ENCODE measurements around the gene DYNLT2. TPM values are rescaled to one million over a fixed set of nuclear protein-coding genes. Genes with fewer than 3 reads are reported as not detected.
"Not testable (repeated sequence)": the region's sequence is repeated elsewhere in the genome, so short reads cannot be mapped to it uniquely, and the experiment has no call there.

The DYNLT2 gene
- total RNA-seq, 2 experiments from 2014 or later, result 2.0 to 2.4 TPM

DNA sequence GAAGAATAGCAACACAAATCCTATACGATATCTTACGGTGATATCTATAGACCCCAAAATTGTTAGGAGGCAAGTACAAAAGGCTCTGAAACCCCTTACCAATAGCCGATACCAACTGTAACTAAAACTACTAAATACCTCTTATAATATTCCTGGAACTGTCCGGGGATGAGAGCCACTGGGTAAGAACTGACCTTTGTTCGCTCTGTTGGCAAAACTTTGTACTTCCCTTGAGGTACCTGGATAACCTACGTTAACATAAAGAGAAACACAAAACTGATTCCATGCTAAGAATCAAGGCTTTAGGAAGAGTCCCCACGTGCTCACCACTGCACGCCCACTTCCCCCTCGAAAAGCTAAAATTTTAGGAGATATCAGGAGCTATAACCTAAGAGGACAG is 36.8 kb downstream of the DYNLT2 start:
- H3K36me3 Mint-ChIP-seq (ENCODE audit: low read depth), result peaks cover 51% of the 10 kb centered on the region
- no peak for DNase-seq
- no peaks in the 10 kb centered on the region for H3K9me3 Mint-ChIP-seq (ENCODE audit: low read depth)
- peak overlapping the region; percentile 51 for H3K27ac Mint-ChIP-seq
- ChIA-PET CTCF (interaction anchor here (1.0 to 1.5 kb wide), 2 partner anchors 8 to 37 kb away, joined by 3 to 4 read pairs; partner anchors contain the start of genes DYNLT2 and ERMARD), POLR2A (interaction anchor here (0.8 kb wide), 1 partner anchor 37 kb away, joined by 3 read pairs; the partner anchor contains the start of genes DYNLT2 and ERMARD)
- H3K27me3 Mint-ChIP-seq, result no peaks in the 10 kb centered on the region
- intact Hi-C loops (cut with DNase I, micrococcal nuclease), result loop anchor here in 1 of 2 experiments (1.0 kb wide), 1 partner anchor 8 kb away; no protein-coding TSS in a partner anchor
- no peak overlapping the region for H3K4me3 Mint-ChIP-seq
- H3K4me1 Mint-ChIP-seq, result peaks cover 27% of the 10 kb centered on the region
- no peak for ATAC-seq

DNA sequence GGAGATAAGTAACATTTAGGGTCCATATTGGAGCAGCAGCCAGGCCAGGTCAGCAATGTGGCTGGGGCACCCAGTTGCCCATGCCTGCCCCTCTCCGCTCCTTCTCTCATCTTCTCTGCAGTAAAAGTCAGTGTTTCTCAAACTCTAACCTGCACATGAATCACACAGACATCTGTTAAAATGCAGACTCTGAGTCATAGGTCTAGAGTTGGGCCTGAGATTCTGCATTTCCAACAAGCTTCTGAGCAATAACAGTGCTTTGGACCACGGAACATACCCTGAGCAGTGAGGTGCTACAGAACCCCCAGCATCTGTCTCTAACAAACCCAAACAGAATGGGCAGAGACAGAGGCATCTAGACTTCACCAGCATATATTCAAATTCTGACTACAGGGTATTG is 37.2 kb downstream of the DYNLT2 start:
- intact Hi-C loops (cut with DNase I, micrococcal nuclease), result loop anchor here in 1 of 2 experiments (1.0 kb wide), 1 partner anchor 8 kb away; no protein-coding TSS in a partner anchor
- no peak for DNase-seq
- no peak overlapping the region for H3K4me3 Mint-ChIP-seq
- peaks cover 48% of the 10 kb centered on the region for H3K36me3 Mint-ChIP-seq (ENCODE audit: low read depth)
- H3K9me3 Mint-ChIP-seq (ENCODE audit: low read depth), result no peaks in the 10 kb centered on the region
- CTCF ChIA-PET, result interaction anchor here (1.0 to 1.5 kb wide), 2 partner anchors 8 to 37 kb away, joined by 3 to 4 read pairs; partner anchors contain the start of genes DYNLT2 and ERMARD
- H3K4me1 Mint-ChIP-seq, result peaks cover 27% of the 10 kb centered on the region
- H3K27ac Mint-ChIP-seq, result peak overlapping the region; percentile 51
- POLR2A ChIA-PET, result interaction anchor here (0.8 kb wide), 1 partner anchor 37 kb away, joined by 3 read pairs; the partner anchor contains the start of genes DYNLT2 and ERMARD
- ATAC-seq, result peak; percentile 89
- H3K27me3 Mint-ChIP-seq, result no peaks in the 10 kb centered on the region

DNA sequence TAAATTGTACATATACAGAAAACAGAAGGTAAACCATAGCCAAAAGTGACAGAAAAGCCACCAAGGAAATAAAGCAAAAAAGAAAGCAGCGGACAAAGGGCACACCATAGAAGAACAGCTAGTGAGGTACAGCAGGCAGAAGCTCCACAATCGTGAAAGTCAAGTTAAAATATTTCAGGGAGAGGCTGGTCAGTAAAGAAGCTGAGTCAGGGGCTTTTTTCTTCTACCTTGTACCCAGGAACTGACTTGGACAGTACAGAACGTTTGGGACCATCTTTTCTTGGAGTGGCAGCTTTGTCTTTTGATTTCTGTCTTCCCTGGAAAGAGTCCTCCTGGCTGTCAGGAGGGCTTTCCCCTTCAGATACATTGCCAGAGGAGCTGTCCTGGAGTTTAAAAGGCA is 41.4 kb downstream of the DYNLT2 start:
- intact Hi-C loops (cut with DNase I, micrococcal nuclease), result no loop called here
- Mint-ChIP-seq H3K27ac (peak overlapping the region; percentile 44), H3K9me3 (ENCODE audit: low read depth) (no peaks in the 10 kb centered on the region), H3K27me3 (no peaks in the 10 kb centered on the region), H3K36me3 (ENCODE audit: low read depth) (peaks cover 42% of the 10 kb centered on the region), H3K4me1 (peaks cover 47% of the 10 kb centered on the region), H3K4me3 (no peak overlapping the region)
- CTCF ChIA-PET, result interaction anchor here (0.6 to 6.4 kb wide), 2 partner anchors 10 to 240 kb away, joined by 3 to 45 read pairs; no protein-coding TSS in a partner anchor
- POLR2A ChIA-PET, result interaction anchor here (0.6 to 1.2 kb wide), 4 partner anchors 8 to 862 kb away, joined by 3 to 5 read pairs (median 3); partner anchors contain the start of genes C6orf120 and WDR27
- DNase-seq (no peak), ATAC-seq (no peak)

DNA sequence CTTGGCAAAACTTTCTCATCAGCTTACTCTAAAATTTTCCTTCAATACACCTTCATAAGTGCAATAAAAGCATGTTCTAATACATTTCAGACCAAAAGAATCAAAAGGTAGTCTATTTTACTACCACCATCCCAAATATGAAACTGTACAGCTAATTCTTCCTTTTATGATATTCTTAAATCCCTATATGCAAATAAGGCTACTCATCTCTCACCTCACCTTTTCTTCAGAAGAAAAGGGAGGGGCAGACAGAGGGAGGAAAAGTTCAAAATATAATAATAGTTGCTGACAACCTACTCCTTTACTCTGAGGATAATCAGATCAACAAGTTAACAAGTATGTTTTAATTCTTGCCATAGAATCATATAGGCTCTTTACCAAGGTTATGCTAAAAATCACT is 42.1 kb downstream of the DYNLT2 start:
- ChIA-PET CTCF (interaction anchor here (0.7 to 6.4 kb wide), 3 partner anchors 11 to 20 kb away, joined by 3 to 45 read pairs (median 3); no protein-coding TSS in a partner anchor), POLR2A (no interaction called here)
- no peaks in the 10 kb centered on the region for H3K27me3 Mint-ChIP-seq
- H3K4me1 Mint-ChIP-seq, result peaks cover 44% of the 10 kb centered on the region
- ATAC-seq, result peak; percentile 30
- H3K9me3 Mint-ChIP-seq (ENCODE audit: low read depth), result no peaks in the 10 kb centered on the region
- intact Hi-C loops (cut with DNase I, micrococcal nuclease), result no loop called here
- H3K4me3 Mint-ChIP-seq, result no peak overlapping the region
- DNase-seq, result no peak
- no peak overlapping the region for H3K27ac Mint-ChIP-seq
- peaks cover 41% of the 10 kb centered on the region for H3K36me3 Mint-ChIP-seq (ENCODE audit: low read depth)

DNA sequence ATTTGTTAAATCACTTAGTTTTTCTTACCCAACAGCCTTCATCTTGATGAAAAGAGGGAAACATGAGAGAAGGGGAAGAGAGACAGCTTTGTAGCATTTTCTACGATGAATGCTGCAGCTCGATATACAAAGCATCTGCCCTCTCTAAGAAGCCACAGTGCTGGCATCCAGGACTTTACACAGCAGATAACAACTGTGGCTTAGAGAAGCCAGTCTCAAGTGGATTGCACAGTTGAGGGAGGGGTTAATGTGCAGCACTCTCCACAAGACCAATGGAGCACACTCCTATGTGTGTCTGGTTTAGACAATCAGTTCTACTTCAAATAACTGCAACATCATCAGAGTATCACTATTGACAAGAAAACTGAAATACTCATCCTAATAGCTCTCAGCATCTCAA is 43.6 kb downstream of the DYNLT2 start:
- Mint-ChIP-seq H3K4me3 (no peak overlapping the region), H3K9me3 (ENCODE audit: low read depth) (no peaks in the 10 kb centered on the region), H3K27me3 (no peaks in the 10 kb centered on the region), H3K36me3 (ENCODE audit: low read depth) (peaks cover 49% of the 10 kb centered on the region), H3K4me1 (peaks cover 49% of the 10 kb centered on the region), H3K27ac (peak overlapping the region; percentile 61)
- intact Hi-C loops (cut with DNase I, micrococcal nuclease), result no loop called here
- ATAC-seq (no peak), DNase-seq (no peak)
- ChIA-PET POLR2A (no interaction called here), CTCF (interaction anchor here (1.0 to 6.4 kb wide), 2 partner anchors 12 to 16 kb away, joined by 3 to 45 read pairs; no protein-coding TSS in a partner anchor)

DNA sequence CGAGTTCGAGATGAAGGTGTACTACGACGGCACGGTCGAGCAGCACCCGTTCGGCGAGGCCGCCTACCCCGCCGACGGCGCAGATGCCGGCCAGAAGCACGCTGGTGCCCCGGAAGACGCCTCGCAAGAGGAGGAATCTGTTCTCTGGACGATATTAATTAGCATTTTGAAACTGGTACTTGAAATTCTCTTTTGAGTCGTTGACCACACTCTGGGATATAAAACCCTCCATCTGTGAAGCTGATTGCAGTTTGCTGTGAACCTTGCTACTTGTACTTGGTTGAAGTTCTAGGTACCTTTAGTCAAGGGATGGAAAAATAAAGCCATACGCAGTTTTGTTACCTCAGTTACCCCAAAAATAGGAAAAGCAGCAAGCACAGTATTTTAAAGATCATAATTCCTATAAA is 48.5 kb downstream of the DYNLT2 start:
- H3K27me3 Mint-ChIP-seq, result no peaks in the 10 kb centered on the region
- H3K4me3 Mint-ChIP-seq, result peak overlapping the region; percentile 88
- CTCF ChIA-PET, result interaction anchor here (1.1 to 6.1 kb wide), 2 partner anchors 10 to 16 kb away, joined by 3 to 60 read pairs; no protein-coding TSS in a partner anchor
- DNase-seq, result no peak
- peak overlapping the region; percentile 88 for H3K27ac Mint-ChIP-seq
- peaks cover 32% of the 10 kb centered on the region for H3K36me3 Mint-ChIP-seq (ENCODE audit: low read depth)
- H3K4me1 Mint-ChIP-seq, result peaks cover 43% of the 10 kb centered on the region
- intact Hi-C loops (cut with DNase I, micrococcal nuclease), result loop anchor here (1.0 to 5.0 kb wide), 10 partner anchors 19 to 881 kb away; partner anchors contain the start of genes DYNLT2 (in 2 of the 2), ERMARD (in 2 of the 2), FAM120B (in 1 of the 2) and PDCD2 (in 1 of the 2)
- ATAC-seq, result peak; percentile 8
- POLR2A ChIA-PET, result interaction anchor here (2.3 kb wide), 1 partner anchor 48 kb away, joined by 14 read pairs; the partner anchor contains the start of genes DYNLT2 and ERMARD
- H3K9me3 Mint-ChIP-seq (ENCODE audit: low read depth), result no peaks in the 10 kb centered on the region

DNA sequence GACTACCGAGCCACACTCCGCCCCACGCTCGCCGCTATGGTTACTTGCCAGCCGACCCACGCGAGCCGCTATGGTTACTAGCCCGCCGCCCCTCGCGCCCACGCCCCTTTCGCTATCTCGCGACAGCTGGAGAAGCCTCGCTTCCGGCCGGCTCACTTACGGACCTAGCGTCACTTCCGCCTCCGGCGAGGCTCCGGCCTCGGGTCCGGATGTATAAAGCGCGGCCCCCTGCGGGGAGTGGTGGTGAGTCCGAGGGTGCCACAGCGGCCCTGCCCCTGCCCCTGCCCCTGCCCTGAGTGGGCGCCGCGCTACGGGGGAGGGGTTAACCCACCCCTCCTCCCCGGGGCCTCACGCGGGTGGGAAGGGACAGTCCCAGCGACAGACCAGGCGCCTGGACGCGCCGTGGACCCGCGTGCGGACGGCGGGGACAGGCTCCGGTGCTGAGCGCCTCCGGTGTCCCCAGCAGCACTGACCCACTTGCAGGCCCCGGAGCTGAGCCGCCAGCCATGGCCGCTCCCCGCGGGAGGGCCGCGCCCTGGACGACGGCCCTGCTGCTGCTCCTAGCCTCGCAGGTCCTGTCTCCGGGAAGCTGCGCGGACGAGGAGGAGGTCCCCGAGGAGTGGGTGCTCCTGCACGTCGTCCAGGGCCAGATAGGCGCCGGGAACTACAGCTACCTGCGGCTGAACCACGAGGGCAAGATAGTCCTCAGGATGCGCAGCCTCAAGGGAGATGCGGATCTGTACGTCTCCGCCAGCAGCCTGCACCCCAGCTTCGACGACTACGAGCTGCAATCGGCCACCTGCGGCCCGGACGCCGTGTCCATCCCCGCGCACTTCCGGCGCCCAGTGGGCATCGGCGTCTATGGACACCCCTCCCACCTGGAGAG is 49.2 kb downstream of the DYNLT2 start, which contains the start of the genes C6orf120 and WDR27:
C6orf120 (plus strand) TSS at position 173 of the 886 bp plus-strand sequence; CDS start at position 507, 334 bp downstream.
WDR27 (minus strand) TSS at position 76 of the 886 bp plus-strand sequence. CDS start 13,024 bp downstream, outside the sequence.
- peak; percentile 92 for ATAC-seq
- CTCF ChIA-PET, result interaction anchor here (1.1 to 6.1 kb wide), 2 partner anchors 10 to 17 kb away, joined by 3 to 60 read pairs; no protein-coding TSS in a partner anchor
- H3K27ac Mint-ChIP-seq, result peak within 1 kb of the TSS; percentile 88
- POLR2A ChIA-PET, result interaction anchor here (0.8 to 2.3 kb wide), 6 partner anchors 8 to 172 kb away, joined by 3 to 14 read pairs (median 4); partner anchors contain the start of genes DYNLT2 and ERMARD
- intact Hi-C loops (cut with DNase I, micrococcal nuclease), result loop anchor here (1.0 to 5.0 kb wide), 13 partner anchors 20 to 882 kb away; partner anchors contain the start of genes DYNLT2 (in 2 of the 2), ERMARD (in 2 of the 2), FAM120B (in 1 of the 2) and PDCD2 (in 1 of the 2)
- H3K27me3 Mint-ChIP-seq, result no peaks in the 10 kb centered on the region
- peak; percentile 99 for DNase-seq
- no peaks in the 10 kb centered on the region for H3K9me3 Mint-ChIP-seq (ENCODE audit: low read depth)
- peak within 1 kb of the TSS; percentile 88 for H3K4me3 Mint-ChIP-seq
- H3K4me1 Mint-ChIP-seq, result peaks cover 37% of the 10 kb centered on the region
- H3K36me3 Mint-ChIP-seq (ENCODE audit: low read depth), result peaks cover 34% of the 10 kb centered on the region

DNA sequence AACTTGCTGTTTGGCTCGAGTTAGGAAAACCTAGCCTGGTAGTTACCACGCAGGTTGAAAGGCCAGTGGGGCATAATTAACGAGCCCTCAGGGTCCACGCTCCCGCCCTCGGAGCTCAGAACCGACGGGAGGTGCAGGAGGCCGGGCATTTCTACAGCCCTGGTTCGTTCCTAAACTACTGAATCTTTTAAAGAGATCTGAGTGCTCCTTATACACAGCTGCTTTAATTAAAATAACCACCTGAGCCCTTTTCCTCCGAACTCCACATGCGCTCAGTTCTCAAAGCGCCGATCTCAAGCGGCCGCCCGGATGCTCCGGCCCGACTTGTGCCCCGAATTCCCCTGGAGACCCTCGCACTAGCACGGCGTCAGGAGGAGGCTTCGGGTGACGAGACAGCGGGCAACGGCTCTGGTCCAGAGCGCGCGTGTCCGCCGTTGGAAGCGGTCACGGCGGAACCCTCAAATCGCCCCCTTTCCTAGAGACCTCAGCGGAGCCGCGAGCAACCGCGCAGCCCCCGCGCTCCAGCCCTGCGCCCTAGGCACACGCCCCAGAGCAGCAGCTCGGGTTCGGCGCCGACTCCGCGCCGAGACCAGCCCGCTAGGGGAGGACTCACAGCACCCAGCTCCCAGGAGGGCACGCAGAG is 49.9 kb downstream of the DYNLT2 start:
- H3K27ac Mint-ChIP-seq, result peak overlapping the region; percentile 84
- CTCF ChIA-PET, result interaction anchor here (6.1 kb wide), 1 partner anchor 18 kb away, joined by 60 read pairs; no protein-coding TSS in a partner anchor
- DNase-seq (peak; percentile 36), ATAC-seq (peak; percentile 3)
- peaks cover 33% of the 10 kb centered on the region for H3K36me3 Mint-ChIP-seq (ENCODE audit: low read depth)
- no peaks in the 10 kb centered on the region for H3K9me3 Mint-ChIP-seq (ENCODE audit: low read depth)
- intact Hi-C loops (cut with DNase I, micrococcal nuclease), result loop anchor here (1.0 to 5.0 kb wide), 4 partner anchors 47 to 853 kb away; partner anchors contain the start of gene TBP (in 1 of the 2)
- POLR2A ChIA-PET, result interaction anchor here (0.8 to 2.3 kb wide), 6 partner anchors 9 to 171 kb away, joined by 3 to 14 read pairs (median 4); partner anchors contain the start of genes DYNLT2 and ERMARD
- H3K4me1 Mint-ChIP-seq, result peaks cover 32% of the 10 kb centered on the region
- H3K4me3 Mint-ChIP-seq, result peak overlapping the region; percentile 88
- H3K27me3 Mint-ChIP-seq, result no peaks in the 10 kb centered on the region

DNA sequence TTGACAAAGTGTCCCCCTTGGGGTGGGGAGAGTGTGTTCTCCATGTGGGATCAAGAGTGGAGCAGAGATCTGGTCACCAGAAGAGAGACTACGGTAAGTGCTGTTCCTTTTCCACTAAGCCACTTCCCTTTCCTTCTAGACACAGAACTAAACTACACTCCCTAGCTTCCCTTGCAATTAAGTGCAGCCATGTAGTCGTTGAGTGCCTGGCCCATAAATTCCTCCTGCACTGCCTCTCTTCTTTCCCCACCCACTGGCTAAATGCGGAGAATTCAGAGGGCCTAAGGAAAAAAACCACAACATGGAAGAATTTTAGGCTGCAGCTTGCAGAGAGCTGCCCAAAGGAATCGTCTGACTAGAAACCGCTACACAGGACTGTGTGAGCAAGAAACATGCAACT is 51.1 kb downstream of the DYNLT2 start:
- ChIA-PET CTCF (interaction anchor here (6.1 kb wide), 1 partner anchor 19 kb away, joined by 60 read pairs; no protein-coding TSS in a partner anchor), POLR2A (no interaction called here)
- Mint-ChIP-seq H3K27ac (no peak overlapping the region), H3K9me3 (ENCODE audit: low read depth) (peaks cover 4% of the 10 kb centered on the region), H3K36me3 (ENCODE audit: low read depth) (peaks cover 30% of the 10 kb centered on the region), H3K4me1 (peaks cover 24% of the 10 kb centered on the region), H3K27me3 (no peaks in the 10 kb centered on the region), H3K4me3 (peak overlapping the region; percentile 88)
- DNase-seq (no peak), ATAC-seq (no peak)
- intact Hi-C loops (cut with DNase I, micrococcal nuclease), result loop anchor here (2.0 to 5.0 kb wide), 3 partner anchors 488 to 855 kb away; partner anchors contain the start of gene TBP (in 1 of the 2)

DNA sequence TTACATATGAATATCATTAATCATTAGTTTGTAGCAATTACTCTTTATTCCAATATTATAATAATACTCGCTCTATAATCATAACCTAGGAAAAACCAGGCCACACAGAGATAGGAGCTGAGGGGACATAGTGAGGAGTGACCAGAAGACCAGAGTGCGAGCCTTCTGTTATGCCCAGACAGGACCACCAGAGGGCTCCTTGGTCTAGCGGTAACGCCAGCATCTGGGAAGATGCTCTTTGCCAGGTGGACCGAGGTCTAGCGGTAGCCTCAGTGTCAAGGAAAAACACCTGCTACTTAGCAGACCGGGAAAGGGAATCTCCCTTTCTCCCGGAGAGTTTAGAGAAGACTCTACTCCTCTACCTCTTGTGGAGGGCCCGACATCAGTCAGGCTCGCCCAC is 54.3 kb downstream of the DYNLT2 start:
- H3K4me1 Mint-ChIP-seq; H3K27me3 Mint-ChIP-seq; ATAC-seq; POLR2A ChIA-PET; H3K9me3 Mint-ChIP-seq (ENCODE audit: low read depth); intact Hi-C loops (cut with DNase I, micrococcal nuclease); H3K27ac Mint-ChIP-seq; H3K4me3 Mint-ChIP-seq: not testable (repeated sequence)
- peaks cover 24% of the 10 kb centered on the region for H3K36me3 Mint-ChIP-seq (ENCODE audit: low read depth)
- DNase-seq, result peak; percentile 45
- CTCF ChIA-PET, result interaction anchor here (0.8 to 1.4 kb wide), 2 partner anchors 12 to 97 kb away, joined by 3 read pairs; no protein-coding TSS in a partner anchor

All from activated CD4-positive, alpha-beta T cell treated with anti-CD3 and anti-CD28 coated beads for 36 hours (primary cell).